GM21423 (cell line): ENCODE measurements around the gene COL7A1.
"Not testable (repeated sequence)": the region's sequence is repeated elsewhere in the genome, so short reads cannot be mapped to it uniquely, and the experiment has no call there.

Source experiments
- ATAC-seq: cut with Tn5 transposase; IDR thresholded peaks from one replicate; pipeline ENCODE4 v1.9.1; 2021; ENCODE audit warnings: mild to moderate bottlenecking, moderate library complexity; ENCODE audit not compliant: unreplicated experiment

Gene COL7A1

GRCh38 chr3:48546203-48546829 lies 48.8 kb downstream of the COL7A1 start:
- ATAC-seq: no peak

GRCh38 chr3:48544141-48544540 lies 51.0 kb downstream of the COL7A1 start:
- ATAC-seq: no peak

GRCh38 chr3:48543271-48543866 lies 51.8 kb downstream of the COL7A1 start:
- no peak for ATAC-seq

GRCh38 chr3:48538451-48538850 lies 56.7 kb downstream of the COL7A1 start:
- no peak for ATAC-seq

- ATAC-seq: no peak
Measured at GRCh38 chr3:48536785-48537184, 58.3 kb downstream of the COL7A1 start.

- ATAC-seq: no peak
Measured at GRCh38 chr3:48536116-48536515, 59.0 kb downstream of the COL7A1 start.

- ATAC-seq: no peak
Measured at GRCh38 chr3:48535578-48535977, 59.6 kb downstream of the COL7A1 start.

GRCh38 chr3:48532977-48533337 lies 62.2 kb downstream of the COL7A1 start:
- ATAC-seq: no peak

GRCh38 chr3:48532271-48532976 lies 62.7 kb downstream of the COL7A1 start:
- no peak for ATAC-seq

- ATAC-seq: not testable (repeated sequence)
Measured at GRCh38 chr3:48530701-48531100, 64.4 kb downstream of the COL7A1 start.

- ATAC-seq: no peak
Measured at GRCh38 chr3:48528754-48529153, 66.4 kb downstream of the COL7A1 start.

GRCh38 chr3:48528048-48528447 lies 67.1 kb downstream of the COL7A1 start:
- no peak for ATAC-seq

GRCh38 chr3:48524970-48525369 lies 70.2 kb downstream of the COL7A1 start:
- ATAC-seq: no peak

- ATAC-seq: no peak
Measured at GRCh38 chr3:48521635-48522034, 73.5 kb downstream of the COL7A1 start.

GRCh38 chr3:48519277-48519643 lies 75.9 kb downstream of the COL7A1 start:
- no peak for ATAC-seq

GRCh38 chr3:48518638-48519276 lies 76.4 kb downstream of the COL7A1 start:
- ATAC-seq: no peak

- ATAC-seq: no peak
Measured at GRCh38 chr3:48518069-48518468, 77.1 kb downstream of the COL7A1 start.

GRCh38 chr3:48516571-48516970 lies 78.6 kb downstream of the COL7A1 start:
- ATAC-seq: no peak

GRCh38 chr3:48514431-48515227 lies 80.5 kb downstream of the COL7A1 start:
- no peak for ATAC-seq
